ENCODE measurements around the gene ELK4. TPM values are rescaled to one million over a fixed set of nuclear protein-coding genes. Genes with fewer than 3 reads are reported as not detected.

Gene ELK4
- total RNA-seq, 1 donor from 2014 or later: 68.8 TPM

GRCh38 chr1:205596876-205597275, 34.9 kb downstream of the ELK4 start:
- no peak overlapping the region for H3K4me3 Mint-ChIP-seq (ENCODE audit: low read depth)
- intact Hi-C loops (cut with micrococcal nuclease): no loop called here
- H3K27me3 Mint-ChIP-seq (ENCODE audit: low read depth): no peaks in the 10 kb centered on the region
- peaks cover 41% of the 10 kb centered on the region for H3K4me1 Mint-ChIP-seq (ENCODE audit: low read depth)
- H3K9me3 Mint-ChIP-seq: no peaks in the 10 kb centered on the region
- peaks cover 38% of the 10 kb centered on the region for H3K36me3 Mint-ChIP-seq (ENCODE audit: low read depth)
- DNase-seq (ENCODE audit: low spot score): no peak
- no peak overlapping the region for H3K27ac Mint-ChIP-seq

- Mint-ChIP-seq H3K4me1 (ENCODE audit: low read depth) (peaks cover 46% of the 10 kb centered on the region), H3K27ac (peak overlapping the region; percentile 15), H3K4me3 (ENCODE audit: low read depth) (no peak overlapping the region), H3K36me3 (ENCODE audit: low read depth) (peaks cover 37% of the 10 kb centered on the region), H3K27me3 (ENCODE audit: low read depth) (no peaks in the 10 kb centered on the region), H3K9me3 (no peaks in the 10 kb centered on the region)
- no peak for DNase-seq (ENCODE audit: low spot score)
- intact Hi-C loops (cut with micrococcal nuclease): no loop called here
Measured at GRCh38 chr1:205595861-205596260, 36.0 kb downstream of the ELK4 start.

GRCh38 chr1:205595435-205595834, 36.4 kb downstream of the ELK4 start:
- Mint-ChIP-seq H3K36me3 (ENCODE audit: low read depth) (peaks cover 32% of the 10 kb centered on the region), H3K27ac (no peak overlapping the region), H3K4me1 (ENCODE audit: low read depth) (peaks cover 46% of the 10 kb centered on the region), H3K9me3 (no peaks in the 10 kb centered on the region), H3K27me3 (ENCODE audit: low read depth) (no peaks in the 10 kb centered on the region), H3K4me3 (ENCODE audit: low read depth) (no peak overlapping the region)
- intact Hi-C loops (cut with micrococcal nuclease): no loop called here
- DNase-seq (ENCODE audit: low spot score): no peak

GRCh38 chr1:205594846-205595245, 37.0 kb downstream of the ELK4 start:
- H3K27ac Mint-ChIP-seq: no peak overlapping the region

GRCh38 chr1:205593967-205594366, 37.8 kb downstream of the ELK4 start:
- H3K9me3 Mint-ChIP-seq: no peaks in the 10 kb centered on the region
- no peak for DNase-seq (ENCODE audit: low spot score)
- peaks cover 46% of the 10 kb centered on the region for H3K4me1 Mint-ChIP-seq (ENCODE audit: low read depth)
- H3K36me3 Mint-ChIP-seq (ENCODE audit: low read depth): peaks cover 26% of the 10 kb centered on the region
- intact Hi-C loops (cut with micrococcal nuclease): loop anchor here (5.0 kb wide), 1 partner anchor 67 kb away; no protein-coding TSS in a partner anchor
- H3K27ac Mint-ChIP-seq: peak overlapping the region; percentile 18
- no peaks in the 10 kb centered on the region for H3K27me3 Mint-ChIP-seq (ENCODE audit: low read depth)
- peak overlapping the region; percentile 18 for H3K4me3 Mint-ChIP-seq (ENCODE audit: low read depth)

More at GRCh38 chr1:205594846-205595245, 37.0 kb downstream of the ELK4 start:
- intact Hi-C loops (cut with micrococcal nuclease): loop anchor here (5.0 kb wide), 1 partner anchor 68 kb away; no protein-coding TSS in a partner anchor
- H3K9me3 Mint-ChIP-seq: no peaks in the 10 kb centered on the region
- H3K4me1 Mint-ChIP-seq (ENCODE audit: low read depth): peaks cover 46% of the 10 kb centered on the region
- H3K27me3 Mint-ChIP-seq (ENCODE audit: low read depth): no peaks in the 10 kb centered on the region
- no peak overlapping the region for H3K4me3 Mint-ChIP-seq (ENCODE audit: low read depth)
- peaks cover 28% of the 10 kb centered on the region for H3K36me3 Mint-ChIP-seq (ENCODE audit: low read depth)
- DNase-seq (ENCODE audit: low spot score): no peak

- H3K36me3 Mint-ChIP-seq (ENCODE audit: low read depth): peaks cover 26% of the 10 kb centered on the region
- DNase-seq (ENCODE audit: low spot score): no peak
- intact Hi-C loops (cut with micrococcal nuclease): loop anchor here (5.0 kb wide), 1 partner anchor 66 kb away; no protein-coding TSS in a partner anchor
- no peaks in the 10 kb centered on the region for H3K9me3 Mint-ChIP-seq
- H3K4me1 Mint-ChIP-seq (ENCODE audit: low read depth): peaks cover 50% of the 10 kb centered on the region
- no peaks in the 10 kb centered on the region for H3K27me3 Mint-ChIP-seq (ENCODE audit: low read depth)
- H3K27ac Mint-ChIP-seq: peak overlapping the region; percentile 50
- H3K4me3 Mint-ChIP-seq (ENCODE audit: low read depth): peak overlapping the region; percentile 18
Measured at GRCh38 chr1:205593532-205593931, 38.3 kb downstream of the ELK4 start.

GRCh38 chr1:205592443-205593003, 39.3 kb downstream of the ELK4 start:
- intact Hi-C loops (cut with micrococcal nuclease): loop anchor here (1.0 to 5.0 kb wide), 2 partner anchors 40 to 65 kb away; partner anchors contain the start of gene ELK4
- H3K36me3 Mint-ChIP-seq (ENCODE audit: low read depth): peaks cover 18% of the 10 kb centered on the region
- peak overlapping the region; percentile 26 for H3K27ac Mint-ChIP-seq
- H3K4me3 Mint-ChIP-seq (ENCODE audit: low read depth): peak overlapping the region; percentile 64
- peaks cover 51% of the 10 kb centered on the region for H3K4me1 Mint-ChIP-seq (ENCODE audit: low read depth)
- H3K9me3 Mint-ChIP-seq: no peaks in the 10 kb centered on the region
- no peaks in the 10 kb centered on the region for H3K27me3 Mint-ChIP-seq (ENCODE audit: low read depth)
- no peak for DNase-seq (ENCODE audit: low spot score)

- intact Hi-C loops (cut with micrococcal nuclease): loop anchor here (1.0 to 5.0 kb wide), 3 partner anchors 41 to 67 kb away; partner anchors contain the start of gene ELK4
- peak; percentile 80 for DNase-seq (ENCODE audit: low spot score)
- Mint-ChIP-seq H3K27ac (peak overlapping the region; percentile 75), H3K36me3 (ENCODE audit: low read depth) (peaks cover 14% of the 10 kb centered on the region), H3K4me1 (ENCODE audit: low read depth) (peaks cover 51% of the 10 kb centered on the region), H3K9me3 (no peaks in the 10 kb centered on the region), H3K4me3 (ENCODE audit: low read depth) (peak overlapping the region; percentile 82), H3K27me3 (ENCODE audit: low read depth) (no peaks in the 10 kb centered on the region)
Measured at GRCh38 chr1:205591522-205592351, 40.1 kb downstream of the ELK4 start.

- Mint-ChIP-seq H3K27me3 (ENCODE audit: low read depth) (no peaks in the 10 kb centered on the region), H3K4me1 (ENCODE audit: low read depth) (peaks cover 51% of the 10 kb centered on the region), H3K9me3 (no peaks in the 10 kb centered on the region), H3K27ac (no peak overlapping the region), H3K4me3 (ENCODE audit: low read depth) (no peak overlapping the region), H3K36me3 (ENCODE audit: low read depth) (peaks cover 12% of the 10 kb centered on the region)
- DNase-seq (ENCODE audit: low spot score): no peak
- intact Hi-C loops (cut with micrococcal nuclease): loop anchor here (2.0 to 5.0 kb wide), 2 partner anchors 64 to 68 kb away; no protein-coding TSS in a partner anchor
Measured at GRCh38 chr1:205590777-205591513, 40.9 kb downstream of the ELK4 start.

GRCh38 chr1:205590457-205590768, 41.4 kb downstream of the ELK4 start:
- H3K4me1 Mint-ChIP-seq (ENCODE audit: low read depth): peaks cover 46% of the 10 kb centered on the region
- no peaks in the 10 kb centered on the region for H3K9me3 Mint-ChIP-seq
- DNase-seq (ENCODE audit: low spot score): no peak
- no peaks in the 10 kb centered on the region for H3K27me3 Mint-ChIP-seq (ENCODE audit: low read depth)
- no peak overlapping the region for H3K4me3 Mint-ChIP-seq (ENCODE audit: low read depth)
- intact Hi-C loops (cut with micrococcal nuclease): loop anchor here (2.0 to 5.0 kb wide), 2 partner anchors 63 to 68 kb away; no protein-coding TSS in a partner anchor
- peaks cover 8% of the 10 kb centered on the region for H3K36me3 Mint-ChIP-seq (ENCODE audit: low read depth)
- no peak overlapping the region for H3K27ac Mint-ChIP-seq

- intact Hi-C loops (cut with micrococcal nuclease): loop anchor here (2.0 to 5.0 kb wide), 2 partner anchors 63 to 69 kb away; no protein-coding TSS in a partner anchor
- peaks cover 4% of the 10 kb centered on the region for H3K36me3 Mint-ChIP-seq (ENCODE audit: low read depth)
- no peaks in the 10 kb centered on the region for H3K27me3 Mint-ChIP-seq (ENCODE audit: low read depth)
- no peaks in the 10 kb centered on the region for H3K9me3 Mint-ChIP-seq
- peaks cover 41% of the 10 kb centered on the region for H3K4me1 Mint-ChIP-seq (ENCODE audit: low read depth)
- no peak for DNase-seq (ENCODE audit: low spot score)
- H3K4me3 Mint-ChIP-seq (ENCODE audit: low read depth): no peak overlapping the region
- no peak overlapping the region for H3K27ac Mint-ChIP-seq
Measured at GRCh38 chr1:205589618-205590456, 42.0 kb downstream of the ELK4 start.

GRCh38 chr1:205589046-205589445, 42.8 kb downstream of the ELK4 start:
- Mint-ChIP-seq H3K4me3 (ENCODE audit: low read depth) (no peak overlapping the region), H3K36me3 (ENCODE audit: low read depth) (no peaks in the 10 kb centered on the region), H3K27me3 (ENCODE audit: low read depth) (no peaks in the 10 kb centered on the region), H3K27ac (no peak overlapping the region), H3K9me3 (no peaks in the 10 kb centered on the region), H3K4me1 (ENCODE audit: low read depth) (peaks cover 37% of the 10 kb centered on the region)
- DNase-seq (ENCODE audit: low spot score): no peak
- intact Hi-C loops (cut with micrococcal nuclease): no loop called here

Measured in activated T-helper 2 cell treated with anti-CD3 and anti-CD28 coated beads, Interferon-gamma antibody, Interleukin-2, Interleukin-4, amounts not matched to agents 10 μg/mL and 5 μg/mL and 100 μg/mL, durations not matched to agents 14 hours and 24 hours and 36 hours (primary cell).